Measurements from ENCODE around the gene ARFGAP1.

ARFGAP1 gene

GRCh38 chr20:63325021-63325471 is 52.4 kb downstream of the ARFGAP1 start:
- H3K9ac ChIP-seq (ENCODE audit: low read length) = no peak overlapping the region
- no peak overlapping the region for H3K4me2 ChIP-seq (ENCODE audit: low read length)
- no peaks in the 10 kb centered on the region for H3K36me3 ChIP-seq (replicated peaks; ENCODE audit: low read depth, low read length)
- no peaks in the 10 kb centered on the region for H4K20me1 ChIP-seq (ENCODE audit: insufficient read depth, low read length)
- TF ChIP-seq CTCF (IDR thresholded peaks at IDR 0.05; ENCODE audit: low read depth, low read length) = no peak
- no peak for TF ChIP-seq EZH2phosphoT487 (IDR thresholded peaks at IDR 0.05; ENCODE audit: low read depth)
- H3K4me3 ChIP-seq (ENCODE audit: low read length) = no peak overlapping the region
- no peak overlapping the region for H2AFZ ChIP-seq (ENCODE audit: low read depth, low read length)
- peaks cover 13% of the 10 kb centered on the region; the same call in 1 of the 2 replicates for H3K27me3 ChIP-seq (ENCODE audit: low read depth, low read length)
- no peak overlapping the region for H3K27ac ChIP-seq (ENCODE audit: low read length)
- H3K79me2 ChIP-seq (ENCODE audit: low read length) = no peaks in the 10 kb centered on the region
- H3K4me1 ChIP-seq (ENCODE audit: low read length) = no peaks in the 10 kb centered on the region
- H3K9me3 ChIP-seq (ENCODE audit: insufficient read depth, low read length) = no peaks in the 10 kb centered on the region

- no peaks in the 10 kb centered on the region for H4K20me1 ChIP-seq (ENCODE audit: insufficient read depth, low read length)
- H3K9me3 ChIP-seq (ENCODE audit: insufficient read depth, low read length) = no peaks in the 10 kb centered on the region
- H3K9ac ChIP-seq (ENCODE audit: low read length) = no peak overlapping the region
- no peak overlapping the region for H3K27ac ChIP-seq (ENCODE audit: low read length)
- H3K4me1 ChIP-seq (ENCODE audit: low read length) = no peaks in the 10 kb centered on the region
- no peaks in the 10 kb centered on the region for H3K79me2 ChIP-seq (ENCODE audit: low read length)
- H3K4me2 ChIP-seq (ENCODE audit: low read length) = no peak overlapping the region
- H3K36me3 ChIP-seq (replicated peaks; ENCODE audit: low read depth, low read length) = no peaks in the 10 kb centered on the region
- TF ChIP-seq EZH2phosphoT487 (IDR thresholded peaks at IDR 0.05; ENCODE audit: low read depth) (no peak), CTCF (IDR thresholded peaks at IDR 0.05; ENCODE audit: low read depth, low read length) (no peak)
- no peak overlapping the region for H2AFZ ChIP-seq (ENCODE audit: low read depth, low read length)
- H3K27me3 ChIP-seq (ENCODE audit: low read depth, low read length) = peaks cover 13% of the 10 kb centered on the region; the same call in 1 of the 2 replicates
- H3K4me3 ChIP-seq (ENCODE audit: low read length) = no peak overlapping the region
Measured at GRCh38 chr20:63325554-63326313, 53.1 kb downstream of the ARFGAP1 start.

GRCh38 chr20:63326314-63327230 is 54.0 kb downstream of the ARFGAP1 start:
- H3K79me2 ChIP-seq (ENCODE audit: low read length) = no peaks in the 10 kb centered on the region
- no peak overlapping the region for H3K4me2 ChIP-seq (ENCODE audit: low read length)
- H3K9me3 ChIP-seq (ENCODE audit: insufficient read depth, low read length) = no peaks in the 10 kb centered on the region
- H4K20me1 ChIP-seq (ENCODE audit: insufficient read depth, low read length) = no peaks in the 10 kb centered on the region
- no peaks in the 10 kb centered on the region for H3K4me1 ChIP-seq (ENCODE audit: low read length)
- H3K4me3 ChIP-seq (ENCODE audit: low read length) = no peak overlapping the region
- H2AFZ ChIP-seq (ENCODE audit: low read depth, low read length) = no peak overlapping the region
- no peak overlapping the region for H3K9ac ChIP-seq (ENCODE audit: low read length)
- TF ChIP-seq EZH2phosphoT487 (IDR thresholded peaks at IDR 0.05; ENCODE audit: low read depth) (no peak), CTCF (IDR thresholded peaks at IDR 0.05; ENCODE audit: low read depth, low read length) (no peak)
- H3K36me3 ChIP-seq (replicated peaks; ENCODE audit: low read depth, low read length) = no peaks in the 10 kb centered on the region
- peaks cover 13% of the 10 kb centered on the region; the same call in 1 of the 2 replicates for H3K27me3 ChIP-seq (ENCODE audit: low read depth, low read length)
- no peak overlapping the region for H3K27ac ChIP-seq (ENCODE audit: low read length)

- Histone ChIP-seq H3K4me2 (ENCODE audit: low read length) (no peak overlapping the region), H3K9me3 (ENCODE audit: insufficient read depth, low read length) (no peaks in the 10 kb centered on the region), H2AFZ (ENCODE audit: low read depth, low read length) (no peak overlapping the region), H3K27me3 (ENCODE audit: low read depth, low read length) (peaks cover 13% of the 10 kb centered on the region; the same call in 1 of the 2 replicates), H3K4me3 (ENCODE audit: low read length) (no peak overlapping the region), H4K20me1 (ENCODE audit: insufficient read depth, low read length) (no peaks in the 10 kb centered on the region), H3K9ac (ENCODE audit: low read length) (no peak overlapping the region), H3K36me3 (replicated peaks; ENCODE audit: low read depth, low read length) (no peaks in the 10 kb centered on the region), H3K27ac (ENCODE audit: low read length) (no peak overlapping the region), H3K4me1 (ENCODE audit: low read length) (no peaks in the 10 kb centered on the region), H3K79me2 (ENCODE audit: low read length) (no peaks in the 10 kb centered on the region)
- TF ChIP-seq CTCF (IDR thresholded peaks at IDR 0.05; ENCODE audit: low read depth, low read length) (no peak), EZH2phosphoT487 (IDR thresholded peaks at IDR 0.05; ENCODE audit: low read depth) (no peak)
Measured at GRCh38 chr20:63327231-63327745, 54.7 kb downstream of the ARFGAP1 start.
